ENCODE results near the gene NR5A1.

DNA sequence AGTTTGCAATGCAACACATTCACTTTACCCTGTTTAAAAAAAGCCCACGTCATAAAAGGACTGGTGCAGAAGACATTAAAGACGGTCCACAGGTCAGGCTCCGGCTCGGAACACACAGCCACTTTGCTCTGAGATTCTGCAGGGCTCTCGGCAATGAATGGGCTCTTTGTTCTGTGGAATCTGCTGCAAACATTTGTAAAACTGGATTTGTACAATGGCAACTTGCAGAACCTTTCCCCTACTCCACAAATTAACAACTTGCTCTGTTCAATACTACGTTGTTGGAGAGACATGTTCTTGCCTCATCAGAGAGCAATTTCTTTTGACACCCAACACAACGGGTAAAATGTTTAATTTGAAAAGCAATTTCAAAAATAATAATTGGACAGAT is 13.0 kb upstream of the NR5A1 start:
- TF ChIP-seq, protein P1, sequence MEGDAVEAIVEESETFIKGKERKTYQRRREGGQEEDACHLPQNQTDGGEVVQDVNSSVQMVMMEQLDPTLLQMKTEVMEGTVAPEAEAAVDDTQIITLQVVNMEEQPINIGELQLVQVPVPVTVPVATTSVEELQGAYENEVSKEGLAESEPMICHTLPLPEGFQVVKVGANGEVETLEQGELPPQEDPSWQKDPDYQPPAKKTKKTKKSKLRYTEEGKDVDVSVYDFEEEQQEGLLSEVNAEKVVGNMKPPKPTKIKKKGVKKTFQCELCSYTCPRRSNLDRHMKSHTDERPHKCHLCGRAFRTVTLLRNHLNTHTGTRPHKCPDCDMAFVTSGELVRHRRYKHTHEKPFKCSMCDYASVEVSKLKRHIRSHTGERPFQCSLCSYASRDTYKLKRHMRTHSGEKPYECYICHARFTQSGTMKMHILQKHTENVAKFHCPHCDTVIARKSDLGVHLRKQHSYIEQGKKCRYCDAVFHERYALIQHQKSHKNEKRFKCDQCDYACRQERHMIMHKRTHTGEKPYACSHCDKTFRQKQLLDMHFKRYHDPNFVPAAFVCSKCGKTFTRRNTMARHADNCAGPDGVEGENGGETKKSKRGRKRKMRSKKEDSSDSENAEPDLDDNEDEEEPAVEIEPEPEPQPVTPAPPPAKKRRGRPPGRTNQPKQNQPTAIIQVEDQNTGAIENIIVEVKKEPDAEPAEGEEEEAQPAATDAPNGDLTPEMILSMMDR (IDR thresholded peaks at IDR 0.05): no peak
- TF ChIP-seq POLR2AphosphoS5 (IDR thresholded peaks at IDR 0.05; ENCODE audit: insufficient read depth in 1 of 2, low read depth in 1 of 2): no peak
- no peak for TF ChIP-seq POLR2A (IDR thresholded peaks at IDR 0.05)

Data from vagina (tissue), 2 donors.